ENCODE results near the gene MFSD8.
"Not testable (repeated sequence)": the region's sequence is repeated elsewhere in the genome, so short reads cannot be mapped to it uniquely, and the experiment has no call there.

MFSD8 gene

DNA sequence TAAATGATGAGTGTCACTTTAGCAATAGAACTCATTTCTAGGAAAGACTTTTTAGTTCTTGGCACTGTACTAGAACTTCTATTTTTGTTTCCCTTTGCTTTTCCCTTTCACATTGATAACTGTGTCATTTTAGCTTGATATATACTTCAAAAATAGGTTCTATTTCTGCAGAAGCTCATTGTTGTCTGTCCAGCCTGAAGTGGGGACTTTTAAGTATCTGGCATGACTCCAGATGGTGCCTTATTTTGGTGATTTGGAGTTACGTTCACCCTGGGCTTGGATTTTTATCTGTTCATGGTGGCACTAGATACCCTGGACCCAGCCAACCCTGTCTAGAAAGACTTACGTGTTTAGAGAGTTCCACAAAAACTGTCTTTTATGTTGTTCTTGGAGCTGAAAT is 3.6 kb upstream of the MFSD8 start:
- no peak overlapping the region for H3K27ac ChIP-seq (ENCODE audit: low read length)
- H3K9ac ChIP-seq (ENCODE audit: low read length) = no peak overlapping the region
- H3K27me3 ChIP-seq (ENCODE audit: low read depth, low read length) = no peaks in the 10 kb centered on the region
- H4K20me1 ChIP-seq (ENCODE audit: insufficient read depth, low read length) = no peaks in the 10 kb centered on the region
- H3K4me2 ChIP-seq (ENCODE audit: low read length) = no peak overlapping the region
- peaks cover 5% of the 10 kb centered on the region for H3K36me3 ChIP-seq (replicated peaks; ENCODE audit: low read depth, low read length)
- TF ChIP-seq EZH2phosphoT487 (IDR thresholded peaks at IDR 0.05; ENCODE audit: low read depth) = no peak
- TF ChIP-seq, protein P1, sequence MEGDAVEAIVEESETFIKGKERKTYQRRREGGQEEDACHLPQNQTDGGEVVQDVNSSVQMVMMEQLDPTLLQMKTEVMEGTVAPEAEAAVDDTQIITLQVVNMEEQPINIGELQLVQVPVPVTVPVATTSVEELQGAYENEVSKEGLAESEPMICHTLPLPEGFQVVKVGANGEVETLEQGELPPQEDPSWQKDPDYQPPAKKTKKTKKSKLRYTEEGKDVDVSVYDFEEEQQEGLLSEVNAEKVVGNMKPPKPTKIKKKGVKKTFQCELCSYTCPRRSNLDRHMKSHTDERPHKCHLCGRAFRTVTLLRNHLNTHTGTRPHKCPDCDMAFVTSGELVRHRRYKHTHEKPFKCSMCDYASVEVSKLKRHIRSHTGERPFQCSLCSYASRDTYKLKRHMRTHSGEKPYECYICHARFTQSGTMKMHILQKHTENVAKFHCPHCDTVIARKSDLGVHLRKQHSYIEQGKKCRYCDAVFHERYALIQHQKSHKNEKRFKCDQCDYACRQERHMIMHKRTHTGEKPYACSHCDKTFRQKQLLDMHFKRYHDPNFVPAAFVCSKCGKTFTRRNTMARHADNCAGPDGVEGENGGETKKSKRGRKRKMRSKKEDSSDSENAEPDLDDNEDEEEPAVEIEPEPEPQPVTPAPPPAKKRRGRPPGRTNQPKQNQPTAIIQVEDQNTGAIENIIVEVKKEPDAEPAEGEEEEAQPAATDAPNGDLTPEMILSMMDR (IDR thresholded peaks at IDR 0.05; ENCODE audit: low read depth, low read length) = no peak
- no peaks in the 10 kb centered on the region for H3K9me3 ChIP-seq (ENCODE audit: insufficient read depth, low read length)
- H3K4me1 ChIP-seq (ENCODE audit: low read length) = peaks cover 8% of the 10 kb centered on the region
- peaks cover 63% of the 10 kb centered on the region for H3K79me2 ChIP-seq (ENCODE audit: low read length)
- H3K4me3 ChIP-seq (ENCODE audit: low read length) = no peak overlapping the region
- H2AFZ ChIP-seq (ENCODE audit: low read depth, low read length) = no peak overlapping the region

DNA sequence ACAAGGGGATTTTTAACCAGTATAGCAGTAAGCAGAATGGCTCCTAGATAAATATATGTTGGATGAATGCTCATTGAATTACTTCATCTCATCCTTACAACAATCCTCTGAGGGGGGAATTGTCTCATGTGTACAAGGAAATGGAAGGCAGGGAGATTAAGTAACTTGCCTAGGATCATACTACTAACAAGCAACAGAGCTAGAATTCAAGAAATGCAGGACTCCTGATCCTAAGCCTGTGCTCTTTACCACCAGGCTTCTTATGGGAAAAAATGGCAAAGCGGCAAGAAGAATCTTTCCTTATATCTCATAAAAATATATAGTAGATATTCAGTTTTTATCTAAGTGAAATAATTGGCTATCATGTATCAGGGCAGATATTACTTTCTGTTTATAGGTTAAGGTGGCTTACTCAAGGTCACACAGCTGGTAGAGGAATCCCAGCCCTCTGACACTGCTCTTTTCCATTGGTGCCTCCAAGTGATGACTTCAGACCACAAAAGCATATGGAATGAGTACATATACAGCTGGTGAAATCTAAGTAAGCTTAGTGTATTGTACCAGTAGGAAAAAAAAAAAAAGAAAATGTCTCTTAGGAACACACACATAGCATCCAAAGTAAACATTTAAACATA is 2.3 kb upstream of the MFSD8 start:
- no peak overlapping the region for H3K27ac ChIP-seq (ENCODE audit: low read length)

DNA sequence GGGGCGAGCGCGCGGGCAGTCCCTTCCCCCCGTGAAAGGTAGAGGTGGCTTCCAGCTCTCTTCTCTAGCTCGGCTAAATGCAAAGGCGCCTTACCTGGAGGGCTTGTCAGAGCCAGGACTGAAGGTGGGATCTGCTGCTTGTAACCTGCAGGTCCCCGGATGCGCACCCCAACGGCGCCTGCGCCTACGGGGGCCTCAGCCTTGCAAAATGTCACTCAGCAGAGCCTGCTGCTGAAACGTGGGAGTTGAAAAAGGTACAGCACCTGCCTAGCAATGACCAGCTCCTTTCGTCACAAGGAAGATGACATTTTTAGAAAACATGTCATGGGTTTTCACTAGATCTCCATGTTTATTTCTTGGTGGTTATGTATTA is 816 bp upstream of the MFSD8 start:
- TF ChIP-seq EZH2phosphoT487 (IDR thresholded peaks at IDR 0.05; ENCODE audit: low read depth) = no peak
- TF ChIP-seq, protein P1 (IDR thresholded peaks at IDR 0.05; ENCODE audit: low read depth, low read length) = no peak
- Histone ChIP-seq H3K4me1 (ENCODE audit: low read length) (peaks cover 16% of the 10 kb centered on the region), H4K20me1 (ENCODE audit: insufficient read depth, low read length) (peaks cover 4% of the 10 kb centered on the region; the same call in 1 of the 2 replicates), H3K36me3 (replicated peaks; ENCODE audit: low read depth, low read length) (no peaks in the 10 kb centered on the region), H3K9me3 (ENCODE audit: insufficient read depth, low read length) (no peaks in the 10 kb centered on the region), H3K27me3 (ENCODE audit: low read depth, low read length) (no peaks in the 10 kb centered on the region), H3K27ac (ENCODE audit: low read length) (peak overlapping the region; percentile 74), H3K9ac (ENCODE audit: low read length) (peak overlapping the region; percentile 87), H3K4me2 (ENCODE audit: low read length) (peak overlapping the region; percentile 79), H2AFZ (ENCODE audit: low read depth, low read length) (peak overlapping the region; percentile 80), H3K4me3 (ENCODE audit: low read length) (peak overlapping the region; percentile 85), H3K79me2 (ENCODE audit: low read length) (peaks cover 77% of the 10 kb centered on the region)

More for the DNA sequence above, 2.3 kb upstream of the MFSD8 start:
- Histone ChIP-seq H3K9ac (ENCODE audit: low read length) (no peak overlapping the region), H2AFZ (ENCODE audit: low read depth, low read length) (no peak overlapping the region), H3K4me3 (ENCODE audit: low read length) (no peak overlapping the region), H3K79me2 (ENCODE audit: low read length) (peaks cover 75% of the 10 kb centered on the region), H3K4me2 (ENCODE audit: low read length) (no peak overlapping the region), H3K27me3 (ENCODE audit: low read depth, low read length) (no peaks in the 10 kb centered on the region), H3K36me3 (replicated peaks; ENCODE audit: low read depth, low read length) (peaks cover 5% of the 10 kb centered on the region), H4K20me1 (ENCODE audit: insufficient read depth, low read length) (peaks cover 2% of the 10 kb centered on the region; the same call in 1 of the 2 replicates), H3K4me1 (ENCODE audit: low read length) (peaks cover 16% of the 10 kb centered on the region), H3K9me3 (ENCODE audit: insufficient read depth, low read length) (no peaks in the 10 kb centered on the region)
- TF ChIP-seq, protein P1 (IDR thresholded peaks at IDR 0.05; ENCODE audit: low read depth, low read length) = no peak
- TF ChIP-seq EZH2phosphoT487 (IDR thresholded peaks at IDR 0.05; ENCODE audit: low read depth) = no peak

DNA sequence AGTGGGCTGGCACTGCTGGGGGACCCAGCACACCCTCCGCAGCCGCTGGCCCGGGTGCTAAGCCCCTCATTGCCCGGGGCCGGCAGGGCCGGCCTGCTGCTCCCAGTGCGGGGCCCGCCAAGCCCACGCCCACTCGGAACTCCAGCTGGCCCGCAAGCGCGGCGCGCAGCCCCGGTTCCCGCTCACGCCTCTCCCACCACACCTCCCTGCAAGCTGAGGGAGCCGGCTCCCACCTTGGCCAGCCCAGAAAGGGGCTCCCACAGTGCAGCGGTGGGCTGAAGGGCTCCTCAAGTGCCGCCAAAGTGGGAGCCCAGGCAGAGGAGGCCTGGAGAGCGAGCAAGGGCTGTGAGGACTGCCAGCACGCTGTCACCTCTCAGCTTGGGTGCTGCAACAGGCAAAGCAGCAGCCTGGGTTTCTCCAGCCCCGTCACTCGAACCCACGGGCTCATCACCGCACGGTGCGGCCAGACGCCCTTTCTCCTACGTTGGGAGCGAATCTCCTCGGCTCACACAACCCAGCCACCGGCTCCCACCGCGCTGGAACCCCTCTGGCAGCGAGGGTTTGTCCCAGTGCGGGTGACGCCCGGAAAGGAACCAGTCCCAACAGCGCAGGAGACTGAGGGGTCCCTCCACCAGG is 429 bp downstream of the MFSD8 start:
- H3K4me3 ChIP-seq (ENCODE audit: low read length) = peak overlapping the region; percentile 85
- H3K9me3 ChIP-seq (ENCODE audit: insufficient read depth, low read length); H4K20me1 ChIP-seq (ENCODE audit: insufficient read depth, low read length); H3K27me3 ChIP-seq (ENCODE audit: low read depth, low read length); H3K36me3 ChIP-seq (replicated peaks; ENCODE audit: low read depth, low read length): not testable (repeated sequence)
- peak overlapping the region; percentile 58 for H3K27ac ChIP-seq (ENCODE audit: low read length)
- H3K4me1 ChIP-seq (ENCODE audit: low read length) = peaks cover 16% of the 10 kb centered on the region
- H2AFZ ChIP-seq (ENCODE audit: low read depth, low read length) = peak overlapping the region; percentile 88
- H3K9ac ChIP-seq (ENCODE audit: low read length) = peak overlapping the region; percentile 81
- H3K4me2 ChIP-seq (ENCODE audit: low read length) = peak overlapping the region; percentile 44
- peaks cover 68% of the 10 kb centered on the region for H3K79me2 ChIP-seq (ENCODE audit: low read length)

DNA sequence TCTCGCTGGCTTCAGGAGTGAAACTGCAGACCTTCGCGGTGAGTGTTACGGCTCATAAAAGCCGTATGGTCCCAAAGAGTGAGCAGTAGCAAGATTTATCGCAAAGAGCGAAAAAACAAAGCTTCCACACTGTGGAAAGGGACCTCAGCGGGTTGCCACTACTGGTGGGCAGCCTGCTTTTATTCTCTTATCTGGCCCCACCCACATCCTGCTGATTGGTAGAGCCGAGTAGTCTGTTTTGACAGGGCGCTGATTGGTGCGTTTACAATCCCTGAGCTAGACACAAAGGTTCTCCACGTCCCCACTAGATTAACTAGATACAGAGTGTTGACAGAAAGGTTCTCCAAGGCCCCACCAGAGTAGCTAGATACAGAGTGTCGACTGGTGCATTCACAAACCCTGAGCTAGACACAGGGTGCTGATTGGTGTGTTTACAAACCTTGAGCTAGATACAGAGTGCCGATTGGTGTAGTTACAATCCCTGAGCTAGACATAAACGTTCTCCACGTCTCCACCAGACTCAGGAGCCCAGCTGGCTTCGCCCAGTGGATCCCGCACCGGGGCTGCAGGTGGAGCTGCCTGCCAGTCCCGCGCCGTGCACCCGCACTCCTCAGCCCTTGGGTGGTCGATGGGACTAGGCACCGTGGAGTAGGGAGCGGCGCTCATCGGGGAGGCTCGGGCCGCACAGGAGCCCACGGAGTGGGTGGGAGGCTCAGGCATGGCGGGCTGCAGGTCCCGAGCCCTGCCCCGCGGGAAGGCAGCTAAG is 1.2 kb downstream of the MFSD8 start:
- not testable (repeated sequence) for H3K36me3 ChIP-seq (replicated peaks; ENCODE audit: low read depth, low read length); H3K27ac ChIP-seq (ENCODE audit: low read length); H3K9me3 ChIP-seq (ENCODE audit: insufficient read depth, low read length); H2AFZ ChIP-seq (ENCODE audit: low read depth, low read length); H3K27me3 ChIP-seq (ENCODE audit: low read depth, low read length); H4K20me1 ChIP-seq (ENCODE audit: insufficient read depth, low read length)
- H3K9ac ChIP-seq (ENCODE audit: low read length) = peak overlapping the region; percentile 81; the same call in 1 of the 2 replicates
- peaks cover 16% of the 10 kb centered on the region for H3K4me1 ChIP-seq (ENCODE audit: low read length)
- H3K79me2 ChIP-seq (ENCODE audit: low read length) = peaks cover 61% of the 10 kb centered on the region
- peak overlapping the region; percentile 85; the same call in 1 of the 2 replicates for H3K4me3 ChIP-seq (ENCODE audit: low read length)
- H3K4me2 ChIP-seq (ENCODE audit: low read length) = peak overlapping the region; percentile 41
